Epithelial cell of esophagus (primary cell): ENCODE results near the gene RPS3.
A peak's percentile ranks its signal among the peaks of the same experiment; 100 is the strongest.

Experiments used
- DNase-seq: peaks from one replicate; pipeline ENCODE4 v3.0.0; 2010; ENCODE audit warnings: low read depth
- H3K4me3 ChIP-seq: 2 replicates; pipeline ENCODE4 v1.5.1; 2011; ENCODE audit warnings: mild to moderate bottlenecking, low read length, control low read depth
- CTCF ChIP-seq: IDR thresholded peaks from 2 replicates; pipeline ENCODE4 v1.5.1; 2011; ENCODE audit warnings: low read depth, mild to moderate bottlenecking, low read length, control low read depth, inconsistent platforms; ENCODE audit not compliant: insufficient read depth; ENCODE audit errors: missing control alignments

Gene RPS3

GRCh38 chr11:75399344-75400145 lies at the start of gene RPS3:
Gene RPS3, plus strand, starts transcription at chr11:75399518. Its CDS starts 30 bp downstream, at chr11:75399548.
- peak; percentile 93 for DNase-seq
- peak; percentile 13 for TF ChIP-seq CTCF
- peak within 1 kb of the TSS; percentile 95 for H3K4me3 ChIP-seq

- DNase-seq = no peak
- no peak for TF ChIP-seq CTCF
- H3K4me3 ChIP-seq = no peak overlapping the region
Observed at GRCh38 chr11:75349521-75350116, 49.7 kb upstream of the RPS3 start.

GRCh38 chr11:75350122-75350742 lies 49.1 kb upstream of the RPS3 start:
- DNase-seq = no peak
- no peak for TF ChIP-seq CTCF
- no peak overlapping the region for H3K4me3 ChIP-seq

- peak; percentile 43 for DNase-seq
- H3K4me3 ChIP-seq = peak overlapping the region; percentile 25
- no peak for TF ChIP-seq CTCF
Observed at GRCh38 chr11:75350743-75351540, 48.4 kb upstream of the RPS3 start.

- H3K4me3 ChIP-seq = peak within 1 kb of the TSS; percentile 48
- peak; percentile 9 for TF ChIP-seq CTCF
- DNase-seq = peak; percentile 51
Observed at GRCh38 chr11:75351541-75351790, 47.9 kb upstream of the RPS3 start, which contains the start of gene ARRB1. Gene ARRB1, minus strand, starts transcription at chr11:75351661. Its CDS starts 54 bp downstream, at chr11:75351607.

GRCh38 chr11:75351791-75352587 lies 47.3 kb upstream of the RPS3 start:
- DNase-seq = no peak
- peak overlapping the region; percentile 48 for H3K4me3 ChIP-seq
- TF ChIP-seq CTCF = no peak
